Esophagus muscularis mucosa (tissue), 3 donors: ENCODE measurements around the gene KLF11.

Experiments
- POLR2A ChIP-seq: fragments of 450-650 bp; IDR thresholded peaks from one replicate; pipeline ENCODE4 v1.6.1; 2017; ENCODE audit warnings: antibody characterized with exemption, moderate library complexity, mild to moderate bottlenecking, low read depth
- TF ChIP-seq, protein P1 (sequence below), 3 experiments: fragments of 200-600 bp in 2 of 3; fragments of 450-650 bp in 1 of 3; sonication (generic) in 2 of 3; IDR thresholded peaks; one replicate each; pipeline ENCODE4 v1.5.1; 2017 to 2019; ENCODE audit warnings: antibody characterized with exemption in 3 of 3, mild to moderate bottlenecking in 2 of 3, moderate library complexity in 1 of 3

DNA sequence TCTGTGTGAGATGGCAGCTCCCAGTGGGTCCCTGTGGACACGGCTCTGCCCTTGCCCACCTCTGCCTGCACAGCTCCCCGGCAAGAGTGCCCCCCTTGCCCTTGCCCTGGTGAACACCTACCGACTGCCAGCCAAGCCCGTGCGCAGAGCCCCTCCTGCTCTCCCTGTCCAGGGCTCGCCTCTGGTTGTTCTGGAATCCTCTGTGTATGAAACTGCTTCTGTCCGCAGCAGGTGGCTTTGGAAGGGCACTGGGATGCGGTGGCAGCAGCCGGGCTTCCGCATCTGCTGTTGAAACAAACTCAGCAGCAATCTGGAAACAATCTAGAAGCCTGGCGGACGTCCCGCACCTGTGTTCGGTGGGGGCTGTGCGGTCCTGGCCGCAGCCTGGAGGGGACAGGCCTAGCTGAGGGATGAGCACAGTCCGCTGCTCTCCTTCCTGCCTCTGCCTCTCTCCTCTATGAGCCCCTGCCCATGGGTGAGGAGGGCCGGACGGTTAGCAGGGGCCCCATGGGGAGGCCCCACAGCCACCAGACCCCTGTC lies 34.0 kb upstream of the KLF11 start:
- no peak for TF ChIP-seq POLR2A
- TF ChIP-seq, protein P1, sequence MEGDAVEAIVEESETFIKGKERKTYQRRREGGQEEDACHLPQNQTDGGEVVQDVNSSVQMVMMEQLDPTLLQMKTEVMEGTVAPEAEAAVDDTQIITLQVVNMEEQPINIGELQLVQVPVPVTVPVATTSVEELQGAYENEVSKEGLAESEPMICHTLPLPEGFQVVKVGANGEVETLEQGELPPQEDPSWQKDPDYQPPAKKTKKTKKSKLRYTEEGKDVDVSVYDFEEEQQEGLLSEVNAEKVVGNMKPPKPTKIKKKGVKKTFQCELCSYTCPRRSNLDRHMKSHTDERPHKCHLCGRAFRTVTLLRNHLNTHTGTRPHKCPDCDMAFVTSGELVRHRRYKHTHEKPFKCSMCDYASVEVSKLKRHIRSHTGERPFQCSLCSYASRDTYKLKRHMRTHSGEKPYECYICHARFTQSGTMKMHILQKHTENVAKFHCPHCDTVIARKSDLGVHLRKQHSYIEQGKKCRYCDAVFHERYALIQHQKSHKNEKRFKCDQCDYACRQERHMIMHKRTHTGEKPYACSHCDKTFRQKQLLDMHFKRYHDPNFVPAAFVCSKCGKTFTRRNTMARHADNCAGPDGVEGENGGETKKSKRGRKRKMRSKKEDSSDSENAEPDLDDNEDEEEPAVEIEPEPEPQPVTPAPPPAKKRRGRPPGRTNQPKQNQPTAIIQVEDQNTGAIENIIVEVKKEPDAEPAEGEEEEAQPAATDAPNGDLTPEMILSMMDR (IDR thresholded peaks at IDR 0.05) = no peak
